NOMO-1 treated with dmso at 0.1 percent for 144 hours (cell line): Measurements from ENCODE around the gene HSF2BP.
"Not testable (repeated sequence)": the region's sequence is repeated elsewhere in the genome, so short reads cannot be mapped to it uniquely, and the experiment has no call there.

ENCODE experiments used
- DNase-seq: peaks from one replicate; lab custom pipeline; 2025; ENCODE audit not compliant: unreplicated experiment; lab: John Stamatoyannopoulos, UW

The HSF2BP gene

DNA sequence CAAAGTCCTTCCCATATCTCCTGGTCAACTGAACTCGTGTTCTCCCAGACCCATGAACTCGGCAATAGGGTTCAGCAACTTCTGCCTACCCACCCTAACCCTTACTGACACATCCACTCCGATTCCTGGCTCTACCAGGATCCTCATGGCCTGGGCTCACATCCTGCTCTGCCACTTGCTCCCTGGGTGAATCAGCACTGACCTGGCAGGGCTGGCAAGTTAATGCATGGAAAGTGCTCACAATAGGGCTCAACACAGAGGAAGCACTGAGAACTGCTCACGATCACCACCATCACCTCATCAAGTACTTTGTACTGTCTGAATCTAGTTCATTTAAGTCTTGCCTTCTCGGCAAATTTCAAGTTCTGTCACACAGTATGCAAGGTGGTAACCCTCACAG is 96.8 kb downstream of the HSF2BP start:
- DNase-seq: not testable (repeated sequence)

DNA sequence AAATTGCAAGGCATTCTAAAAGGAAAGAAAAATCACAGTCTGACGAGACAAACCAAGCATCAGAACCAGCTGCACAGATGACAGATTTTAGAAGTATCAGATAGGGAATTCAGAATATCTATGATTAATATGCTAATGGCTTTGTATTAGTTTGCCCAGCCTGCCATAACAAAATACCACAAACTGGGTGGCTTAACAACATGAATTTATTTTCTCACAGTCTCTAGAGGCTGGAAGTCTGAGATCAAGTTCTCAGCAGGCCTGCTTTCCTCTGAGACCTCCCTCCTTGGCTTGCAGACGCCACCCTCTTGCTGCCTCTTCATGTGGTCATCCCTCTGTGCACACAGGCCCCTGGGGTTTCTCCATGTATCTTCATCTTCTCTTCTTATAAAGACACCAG is 118.7 kb downstream of the HSF2BP start:
- not testable (repeated sequence) for DNase-seq

DNA sequence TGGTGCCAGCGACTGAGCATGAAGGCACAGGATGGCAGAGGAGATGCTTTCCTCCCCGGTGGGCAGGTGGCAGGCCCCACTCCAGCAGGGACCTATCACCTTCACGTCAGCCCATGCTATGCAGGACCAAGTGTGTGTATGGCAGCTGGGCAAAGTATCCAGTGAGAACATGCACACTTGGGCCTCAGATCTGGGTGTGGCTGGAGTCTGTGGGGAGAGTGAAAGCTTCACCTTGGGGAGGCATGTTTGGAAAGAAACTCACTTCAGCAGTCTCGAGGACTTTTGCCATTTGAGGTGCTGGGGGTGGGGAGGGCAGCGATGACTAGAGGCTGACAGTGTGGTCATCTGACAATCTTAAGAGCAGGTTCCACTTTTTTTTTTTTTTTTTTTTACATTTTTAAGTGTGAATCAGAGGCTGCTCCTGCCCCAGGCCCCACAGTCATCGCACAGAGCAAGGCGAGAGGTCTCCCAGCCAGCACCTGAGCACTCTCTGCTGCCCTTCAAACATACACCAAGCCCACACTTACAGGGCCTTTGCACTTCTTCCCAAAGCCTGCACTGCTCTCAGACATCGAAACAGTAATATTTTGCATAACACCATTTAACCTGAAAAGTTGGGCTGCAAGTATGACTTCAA is 136.7 kb downstream of the HSF2BP start:
- DNase-seq: not testable (repeated sequence)

DNA sequence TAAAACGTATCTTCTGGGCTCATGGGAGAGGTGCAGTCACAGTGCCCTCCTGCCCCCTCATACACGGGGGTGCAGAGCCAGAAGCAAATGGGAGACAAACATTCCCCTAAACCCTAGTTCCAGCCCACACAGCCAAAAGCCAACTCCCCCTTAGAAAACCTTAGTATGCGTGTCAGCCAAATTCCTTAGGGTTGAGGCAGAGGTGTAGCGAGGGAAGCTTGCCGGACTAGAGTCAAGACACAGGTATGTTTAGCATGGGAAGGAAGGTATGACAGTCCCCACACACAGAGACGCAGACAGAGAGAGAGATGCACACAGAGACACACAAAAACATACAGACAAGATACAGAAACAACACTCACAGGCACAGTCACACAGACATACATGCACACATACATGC is 141.6 kb downstream of the HSF2BP start:
- not testable (repeated sequence) for DNase-seq

DNA sequence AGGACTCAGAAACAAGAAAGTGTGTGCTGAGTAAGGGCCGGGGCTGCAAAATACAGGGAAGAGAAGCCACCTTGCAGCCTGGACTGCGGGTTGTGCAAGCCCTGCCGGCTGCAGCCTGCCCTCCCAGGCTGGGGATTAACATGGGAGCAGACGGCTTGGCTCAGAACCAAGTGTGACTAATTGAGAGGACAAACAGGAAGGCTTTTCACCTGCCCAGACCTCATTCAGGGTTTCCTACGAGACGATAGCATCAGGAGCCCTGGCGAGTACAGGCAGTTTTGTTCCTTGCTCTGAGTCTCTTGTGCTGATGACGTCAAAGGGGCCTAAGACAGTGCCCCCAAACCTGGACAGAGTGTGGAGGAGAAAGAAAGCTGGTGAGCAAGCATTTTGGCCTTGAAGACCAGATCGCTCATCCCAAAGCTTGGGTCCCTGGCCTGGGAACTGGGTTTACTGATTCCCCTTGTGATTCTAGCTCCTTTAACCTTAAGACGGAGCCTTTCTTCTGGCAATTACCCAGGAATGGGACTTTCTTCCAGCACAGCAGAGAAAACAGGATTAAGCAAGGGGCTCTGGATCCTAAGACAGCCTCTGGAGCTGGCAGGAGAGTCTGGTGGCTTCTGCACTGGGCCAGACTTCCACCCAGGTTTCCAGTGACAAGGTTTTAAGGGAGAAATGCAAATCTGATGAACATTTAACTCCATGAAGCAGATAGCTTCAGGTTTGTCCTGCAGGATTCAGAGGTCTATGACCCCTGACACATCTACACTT is 142.2 kb downstream of the HSF2BP start:
- DNase-seq: not testable (repeated sequence)

DNA sequence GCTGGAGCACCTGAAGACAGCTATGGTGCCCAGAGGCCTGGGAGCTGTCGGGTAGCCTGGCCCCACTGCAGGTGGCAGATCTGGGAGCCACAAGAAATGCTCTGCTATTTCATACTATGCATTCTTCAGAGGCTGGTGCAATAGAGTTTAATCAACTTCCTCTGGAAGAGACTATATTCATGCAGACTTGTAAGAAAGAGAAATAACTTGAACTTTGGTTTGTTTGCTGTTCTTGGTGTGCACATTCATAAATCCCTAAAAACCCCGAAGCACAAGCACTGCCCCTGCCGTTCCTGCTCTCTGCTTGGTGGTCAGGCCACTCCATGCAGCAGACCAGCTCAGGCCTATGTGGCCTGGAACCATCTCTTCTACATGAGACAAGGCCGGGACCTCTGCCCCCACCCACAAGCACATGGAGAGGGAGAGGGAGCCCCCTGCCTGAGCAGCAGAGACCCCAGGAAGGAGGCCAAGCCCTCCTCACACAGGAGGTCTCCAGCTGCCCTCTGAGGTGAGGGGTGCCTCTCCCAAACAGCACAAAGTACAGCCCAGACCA is 142.9 kb downstream of the HSF2BP start:
- not testable (repeated sequence) for DNase-seq

DNA sequence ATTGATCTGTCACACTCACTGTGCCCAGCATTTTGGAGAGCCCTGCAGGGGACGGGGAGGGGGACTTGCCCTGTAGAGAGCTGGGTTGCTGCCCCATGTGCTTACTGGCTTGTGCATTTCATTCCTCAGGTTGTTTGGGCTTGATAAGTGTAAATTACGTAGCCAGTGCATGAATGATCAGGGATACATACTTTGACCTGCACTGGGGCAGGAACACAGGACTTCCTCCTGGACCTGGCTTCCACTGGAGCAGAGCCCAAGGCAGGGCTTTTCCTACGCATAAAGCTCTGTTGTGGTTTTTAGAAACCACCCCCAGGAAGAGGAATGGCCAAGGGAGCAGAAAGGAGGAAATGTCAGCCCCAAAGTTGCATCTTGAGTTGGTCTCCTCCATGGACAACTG is 144.5 kb downstream of the HSF2BP start:
- not testable (repeated sequence) for DNase-seq

DNA sequence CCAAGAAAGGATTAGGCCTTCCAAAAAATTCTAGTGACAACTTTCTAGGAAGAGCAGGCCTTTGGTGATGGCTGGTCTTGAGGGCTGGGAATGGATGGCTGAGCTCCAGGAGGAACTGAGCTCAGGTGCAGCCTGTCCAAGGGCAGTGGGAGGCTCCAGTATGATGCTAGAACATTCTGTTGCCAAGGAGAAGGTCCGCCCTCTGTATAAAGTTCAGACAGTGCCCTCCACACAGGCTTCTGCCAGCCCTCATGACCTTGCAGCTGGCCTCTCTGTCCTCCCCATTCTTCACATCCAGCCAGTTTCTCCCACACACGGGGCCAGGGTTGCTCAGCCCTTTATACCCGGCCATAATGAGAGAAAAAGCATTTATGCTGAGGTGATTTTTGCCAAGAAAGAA is 146.3 kb downstream of the HSF2BP start:
- not testable (repeated sequence) for DNase-seq

DNA sequence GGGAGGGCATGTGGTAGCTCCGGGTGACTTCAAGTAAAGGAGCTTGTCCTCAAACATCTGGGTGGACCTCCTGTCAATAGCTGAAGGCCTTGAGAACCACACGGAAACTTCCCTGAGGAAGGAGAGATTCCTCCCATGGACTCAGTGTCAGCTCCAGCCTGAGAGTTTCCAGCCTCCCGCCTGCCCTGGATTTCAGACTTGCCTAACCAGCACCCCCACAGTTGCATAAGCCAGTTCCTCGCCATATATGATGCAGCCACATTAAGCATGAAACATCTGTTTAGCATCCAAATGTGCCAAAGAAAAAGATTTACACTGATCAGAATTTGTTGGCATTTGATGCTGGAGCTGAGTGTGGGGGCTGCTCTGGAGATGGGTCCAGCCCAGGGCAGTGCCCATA is 148.1 kb downstream of the HSF2BP start:
- not testable (repeated sequence) for DNase-seq

DNA sequence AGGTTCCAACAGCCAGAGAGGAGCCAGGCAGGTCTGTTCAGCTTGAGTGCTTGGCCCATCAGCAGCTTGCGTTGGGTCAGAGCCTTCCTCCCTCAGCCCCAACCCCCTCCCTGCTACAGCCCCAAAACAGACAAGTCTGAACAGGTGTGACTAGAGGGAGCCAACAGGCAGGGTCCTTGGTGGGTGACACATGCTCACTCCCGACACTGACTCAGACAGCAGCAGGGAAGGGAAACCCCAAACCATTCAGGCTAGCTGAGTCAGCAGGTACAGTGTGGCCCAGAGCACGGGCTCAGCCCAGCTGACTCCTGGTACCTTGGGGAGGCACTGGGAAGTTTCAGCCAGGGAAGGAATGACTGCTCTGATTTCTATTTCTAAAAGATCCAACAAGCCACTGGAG is 148.6 kb downstream of the HSF2BP start:
- not testable (repeated sequence) for DNase-seq

DNA sequence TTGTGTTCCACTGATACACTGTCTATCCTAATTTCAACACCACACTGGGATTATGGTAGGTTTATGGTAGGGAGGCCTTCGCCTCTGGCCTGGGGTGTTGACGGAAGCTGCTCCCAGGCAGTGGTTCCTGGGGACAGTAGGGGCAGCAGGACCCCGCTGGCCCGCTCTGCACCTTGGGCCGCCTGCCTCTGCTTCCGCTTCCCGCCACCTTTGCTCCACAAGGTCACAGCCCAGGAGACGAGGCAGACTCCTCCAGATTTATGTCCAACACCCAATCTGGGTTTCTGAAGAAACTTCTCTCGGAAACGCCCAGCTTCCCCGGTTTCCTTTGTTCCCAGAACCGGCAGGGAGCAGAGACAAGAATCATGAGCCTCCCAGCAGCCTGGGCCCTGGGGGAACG is 155.4 kb downstream of the HSF2BP start:
- DNase-seq: not testable (repeated sequence)

DNA sequence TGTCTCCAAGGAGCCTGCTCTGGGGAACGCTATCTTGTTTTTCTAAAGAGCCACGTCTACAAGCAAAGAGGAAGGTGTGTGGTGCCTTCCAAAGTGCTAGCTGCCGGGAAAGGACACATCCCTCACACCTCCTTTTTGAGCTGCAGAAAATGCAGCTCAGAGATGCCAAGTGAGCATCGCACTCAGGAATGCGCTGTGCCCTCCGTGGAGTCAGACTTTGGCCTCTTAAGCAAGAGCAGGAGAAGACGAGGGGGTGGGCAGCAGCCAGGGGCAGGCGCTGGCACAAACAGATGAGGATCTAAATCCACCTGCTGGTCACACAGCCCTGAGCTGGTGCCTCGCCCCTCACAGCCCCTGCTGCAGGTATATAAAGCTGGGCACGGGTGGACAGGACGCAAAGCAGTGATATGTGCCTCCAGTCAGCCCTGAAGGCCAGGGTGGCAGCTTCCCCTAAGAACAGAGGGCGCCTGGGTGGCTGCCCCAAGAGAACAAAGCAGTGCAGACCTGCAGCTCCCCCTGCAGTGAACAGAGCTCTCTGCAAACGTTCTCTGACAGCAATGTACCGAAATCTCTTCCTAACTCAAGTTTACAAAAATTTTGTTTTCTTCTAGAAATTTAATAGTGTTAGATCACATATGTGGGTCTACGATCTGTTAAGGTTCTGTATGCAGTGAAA is 156.1 kb downstream of the HSF2BP start:
- not testable (repeated sequence) for DNase-seq

DNA sequence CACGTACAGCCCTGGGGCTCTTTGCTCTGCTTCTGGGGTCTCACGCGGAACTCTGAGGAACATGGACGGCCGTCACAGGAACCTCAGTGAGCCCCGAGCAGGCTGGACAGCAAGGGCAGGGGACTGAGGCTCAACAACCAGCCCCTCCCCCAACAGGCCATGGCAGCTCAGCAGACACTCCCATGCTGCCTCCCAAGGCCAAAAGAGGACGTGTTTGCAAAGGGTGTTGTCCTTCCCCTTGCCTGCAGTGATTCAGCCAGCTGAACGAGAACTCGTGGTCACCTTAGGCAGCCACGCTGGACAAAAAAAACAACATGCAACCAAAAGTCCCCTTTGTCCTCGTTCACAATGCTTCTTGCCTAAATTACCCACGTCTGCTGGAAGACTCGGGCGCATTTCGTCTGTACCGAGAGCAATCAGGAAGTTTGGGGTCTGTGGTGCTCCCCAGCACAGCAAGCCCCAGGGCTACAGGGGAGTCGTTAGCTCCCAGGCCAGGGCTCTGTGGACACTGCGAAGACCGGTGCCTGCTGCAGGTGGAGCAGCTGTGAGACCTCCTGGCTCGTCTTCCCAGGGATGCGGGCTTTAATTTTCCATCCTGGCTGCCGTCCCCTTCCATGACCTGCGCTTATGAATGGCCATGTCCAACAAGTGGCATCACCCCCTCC is 156.7 kb downstream of the HSF2BP start:
- DNase-seq: not testable (repeated sequence)

DNA sequence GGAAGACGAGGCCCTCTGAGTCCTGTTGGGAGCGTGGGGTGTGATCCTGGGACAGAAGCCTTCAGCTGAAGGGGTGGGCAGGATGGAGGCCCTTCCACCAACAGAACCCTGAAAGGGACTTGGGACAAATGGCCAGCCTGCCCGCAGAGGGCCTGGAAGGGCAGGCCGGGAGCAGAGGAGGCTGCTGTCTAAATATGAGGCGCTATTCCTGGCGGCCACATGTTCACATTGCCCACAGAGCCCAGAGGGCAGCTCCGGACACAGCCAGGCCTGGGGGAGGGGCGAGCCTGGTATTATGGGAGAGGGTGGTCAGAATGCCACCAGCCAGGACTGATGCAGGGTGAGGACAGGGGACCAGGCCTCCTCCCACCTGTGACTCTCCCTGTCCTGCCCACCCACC is 160.4 kb downstream of the HSF2BP start:
- not testable (repeated sequence) for DNase-seq

DNA sequence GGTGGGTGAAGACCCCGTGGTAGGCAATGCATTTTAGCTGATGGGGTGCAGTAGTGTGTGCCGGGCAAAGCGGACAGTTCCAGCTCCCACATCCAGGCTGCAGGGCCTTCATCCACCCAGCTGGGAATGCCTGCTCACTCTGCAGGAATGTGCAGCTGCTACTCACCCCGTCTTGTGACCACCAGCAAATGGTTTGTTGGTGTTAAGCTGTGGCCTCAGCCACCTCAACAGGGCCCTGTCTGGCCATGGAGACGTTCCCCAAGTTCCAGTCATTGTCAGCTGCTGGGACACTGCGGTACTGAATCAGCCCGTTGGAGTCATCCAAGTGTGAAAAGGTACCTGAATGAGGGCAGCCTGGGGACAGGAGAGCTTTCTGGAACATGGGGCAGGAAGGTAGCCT is 161.2 kb downstream of the HSF2BP start:
- not testable (repeated sequence) for DNase-seq

DNA sequence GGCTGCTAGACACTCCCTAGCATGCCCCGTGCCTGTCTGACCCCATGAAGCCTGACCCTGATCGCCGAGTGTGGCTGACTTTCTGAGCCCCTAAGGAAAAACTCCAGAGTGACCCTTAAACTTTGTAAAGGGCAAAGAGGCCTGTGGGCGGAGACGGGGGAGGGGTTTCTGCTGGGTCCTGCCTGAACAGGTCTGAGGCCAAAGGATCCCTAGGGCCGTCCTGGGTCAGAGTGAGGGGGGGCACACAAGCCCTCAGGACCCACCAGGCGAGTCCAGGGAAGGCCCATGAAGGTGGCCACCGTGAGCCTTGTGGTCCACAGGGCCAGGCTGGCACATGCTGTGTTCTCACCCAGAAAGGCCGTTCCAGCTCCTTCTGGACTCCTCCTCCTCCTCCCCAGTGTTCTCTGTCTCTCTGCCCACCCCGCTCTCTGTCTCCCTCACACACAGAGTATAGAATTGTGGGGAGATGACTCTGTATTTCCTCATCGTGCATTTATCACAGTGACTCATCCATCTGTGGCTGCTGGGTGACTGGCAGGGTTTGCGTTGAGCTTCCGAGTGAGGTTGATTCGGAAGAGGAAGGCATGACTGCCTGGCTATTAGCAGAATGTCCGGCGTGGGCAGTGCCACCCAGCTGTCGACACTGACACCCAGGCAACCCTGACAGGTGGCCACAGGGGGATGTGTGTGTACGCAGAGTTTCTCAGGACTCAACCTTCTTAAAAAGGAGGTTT is 164.8 kb downstream of the HSF2BP start:
- DNase-seq: not testable (repeated sequence)

DNA sequence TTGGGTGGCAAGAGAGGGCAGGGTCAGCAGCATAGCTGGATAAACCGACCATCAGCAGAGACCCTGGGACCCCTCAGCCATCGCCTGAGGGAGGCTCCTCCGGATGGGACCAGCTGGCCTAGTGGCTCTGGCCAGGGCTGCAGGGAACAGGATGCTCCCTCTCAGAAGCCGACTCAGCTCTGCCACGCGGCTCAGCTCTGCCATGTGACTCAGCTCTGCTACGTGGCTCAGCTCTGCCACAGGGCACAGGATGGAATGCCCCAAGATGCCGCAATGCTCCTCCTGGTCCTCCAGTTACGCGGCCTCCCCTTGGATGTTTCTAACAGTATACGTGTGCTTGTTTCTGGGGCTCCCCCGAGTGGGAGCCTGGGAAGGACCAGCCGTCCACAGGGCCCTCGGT is 165.8 kb downstream of the HSF2BP start:
- not testable (repeated sequence) for DNase-seq

DNA sequence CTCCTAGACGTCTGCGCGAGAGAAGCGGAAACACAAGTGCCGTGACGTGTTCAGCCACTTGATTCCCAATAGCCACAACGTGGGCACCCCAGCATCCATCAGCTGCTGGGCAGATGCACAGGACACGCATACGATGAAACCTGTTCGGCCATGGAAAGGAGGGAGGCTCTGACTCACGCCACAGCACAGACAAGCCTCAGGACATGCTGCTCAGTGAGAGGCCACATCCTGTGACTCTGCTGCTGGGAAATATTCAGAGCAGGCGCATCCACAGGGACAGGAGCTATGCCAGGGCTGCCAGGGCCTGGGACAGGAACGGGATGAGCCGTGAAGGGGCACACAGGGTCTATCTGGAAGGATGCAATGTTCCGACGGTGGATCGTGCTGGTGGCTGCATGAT is 171.1 kb downstream of the HSF2BP start:
- not testable (repeated sequence) for DNase-seq

DNA sequence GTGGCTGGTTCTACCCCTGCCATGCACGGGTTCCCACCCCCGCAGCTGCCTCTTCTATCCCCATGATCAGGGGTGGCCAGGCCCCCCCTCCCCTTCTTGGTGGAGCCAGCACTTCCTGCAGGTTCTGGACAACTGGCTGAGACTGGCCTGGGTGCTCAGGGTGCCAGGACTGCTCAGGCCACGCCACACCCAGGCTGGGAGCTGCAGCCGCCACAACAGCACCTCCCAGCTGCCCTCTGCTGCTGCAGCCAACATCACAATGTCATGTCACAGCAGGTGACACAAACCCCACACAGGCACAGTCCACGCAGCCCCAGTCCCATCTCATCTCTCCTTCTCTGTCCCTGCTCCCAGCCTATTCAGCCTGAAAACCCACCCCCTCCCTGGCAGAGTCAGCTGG is 173.2 kb downstream of the HSF2BP start:
- DNase-seq: not testable (repeated sequence)

DNA sequence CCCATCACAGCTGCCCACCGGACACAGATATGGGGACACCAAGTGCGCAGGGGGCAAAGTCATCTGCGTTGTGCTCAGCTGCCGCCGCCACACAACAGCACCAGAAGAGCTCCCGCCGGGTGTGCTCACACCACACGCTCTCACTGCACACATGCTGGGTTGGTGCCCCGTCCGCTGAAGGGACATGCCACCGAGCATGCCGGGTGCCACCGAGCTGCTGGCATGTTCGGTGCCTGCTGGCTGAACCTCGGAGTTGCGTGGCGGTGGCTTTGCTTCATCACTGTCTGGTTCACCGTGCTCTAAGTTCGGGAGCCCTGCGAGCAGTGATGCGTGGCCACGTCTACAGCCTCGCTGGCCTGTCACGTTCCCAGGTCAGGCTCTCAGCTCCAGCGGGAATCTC is 174.3 kb downstream of the HSF2BP start:
- not testable (repeated sequence) for DNase-seq
